K562 treated with DMSO at 1 percent for 24 hours (cell line): ENCODE results near the gene MPZ. TPM values are rescaled to one million over a fixed set of nuclear protein-coding genes. Genes with fewer than 3 reads are reported as not detected.

ENCODE experiments used
- total RNA-seq: library from RNA; unstranded; fragments of 300-600 nt; gene quantifications from 2 replicates; pipeline ENCODE4 v1.2.3, GENCODE V29; 2022; ENCODE audit warnings: low read depth; ENCODE audit not compliant: insufficient read depth

The MPZ gene
- 6.4 and 6.8 TPM in 2 replicates for total RNA-seq

DNA sequence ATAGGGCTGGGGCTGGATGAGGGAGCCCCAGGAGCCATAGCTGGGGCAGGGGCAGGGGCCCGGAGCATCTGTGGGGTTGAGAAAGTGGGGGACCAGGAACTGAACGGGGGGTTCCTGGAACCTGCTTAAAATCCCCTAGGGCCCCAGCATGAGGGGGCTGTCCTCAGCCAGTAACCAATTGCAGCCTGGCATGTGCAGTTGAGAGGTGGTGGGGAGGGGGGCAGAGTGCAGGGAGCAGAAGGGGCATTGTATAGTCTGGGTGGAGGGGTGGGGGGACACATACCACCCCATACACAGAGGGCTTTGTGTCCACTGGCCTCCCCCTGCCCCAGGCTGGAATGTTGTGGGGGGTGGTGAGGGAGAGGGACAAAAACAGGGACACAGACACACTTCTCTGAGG lies at the start of gene MPZ:
MPZ (minus strand) TSS at position 101 of the 400 bp plus-strand sequence; CDS start at position 38, 63 bp downstream.

DNA sequence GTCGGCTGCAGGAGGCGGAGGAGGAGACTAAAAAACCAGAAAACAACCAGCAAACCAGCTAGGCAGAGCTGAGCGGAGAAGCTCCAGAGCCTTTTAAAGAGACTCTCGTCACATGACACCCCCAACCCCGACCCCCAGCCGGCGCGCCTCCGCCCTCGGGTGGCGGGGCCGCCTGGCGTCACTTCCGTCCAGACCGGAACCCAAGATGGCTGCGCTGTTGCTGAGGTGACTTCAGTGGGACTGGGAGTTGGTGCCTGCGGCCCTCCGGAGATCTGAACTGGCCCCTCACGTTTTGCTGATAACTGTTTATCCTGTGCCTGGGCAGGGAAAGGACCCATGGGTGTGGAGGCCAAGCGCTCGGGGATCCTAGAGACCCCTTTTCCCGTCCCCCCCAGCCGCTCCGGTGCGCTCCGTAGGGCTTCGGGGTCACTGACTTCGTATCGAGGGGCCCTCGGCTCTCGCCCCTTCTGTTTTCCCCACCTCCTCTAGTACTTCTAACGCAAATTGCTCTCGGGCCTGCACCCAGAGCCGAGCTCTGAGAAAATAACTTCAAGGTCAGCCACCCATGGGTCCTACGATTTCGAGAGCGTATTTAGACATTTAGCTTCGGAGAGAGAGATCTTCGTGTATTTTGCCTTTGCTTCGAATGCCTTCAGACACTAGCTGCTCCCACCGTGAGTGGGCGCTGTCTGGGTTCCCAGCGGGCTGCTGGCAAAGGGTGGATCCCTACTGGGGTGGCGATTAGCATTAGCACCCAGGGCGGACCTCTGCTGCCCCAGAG lies 4.6 kb upstream of the MPZ start, which contains the start of gene SDHC:
SDHC (plus strand) TSS at position 181 of the 781 bp plus-strand sequence; CDS start at position 206, 25 bp downstream.

DNA sequence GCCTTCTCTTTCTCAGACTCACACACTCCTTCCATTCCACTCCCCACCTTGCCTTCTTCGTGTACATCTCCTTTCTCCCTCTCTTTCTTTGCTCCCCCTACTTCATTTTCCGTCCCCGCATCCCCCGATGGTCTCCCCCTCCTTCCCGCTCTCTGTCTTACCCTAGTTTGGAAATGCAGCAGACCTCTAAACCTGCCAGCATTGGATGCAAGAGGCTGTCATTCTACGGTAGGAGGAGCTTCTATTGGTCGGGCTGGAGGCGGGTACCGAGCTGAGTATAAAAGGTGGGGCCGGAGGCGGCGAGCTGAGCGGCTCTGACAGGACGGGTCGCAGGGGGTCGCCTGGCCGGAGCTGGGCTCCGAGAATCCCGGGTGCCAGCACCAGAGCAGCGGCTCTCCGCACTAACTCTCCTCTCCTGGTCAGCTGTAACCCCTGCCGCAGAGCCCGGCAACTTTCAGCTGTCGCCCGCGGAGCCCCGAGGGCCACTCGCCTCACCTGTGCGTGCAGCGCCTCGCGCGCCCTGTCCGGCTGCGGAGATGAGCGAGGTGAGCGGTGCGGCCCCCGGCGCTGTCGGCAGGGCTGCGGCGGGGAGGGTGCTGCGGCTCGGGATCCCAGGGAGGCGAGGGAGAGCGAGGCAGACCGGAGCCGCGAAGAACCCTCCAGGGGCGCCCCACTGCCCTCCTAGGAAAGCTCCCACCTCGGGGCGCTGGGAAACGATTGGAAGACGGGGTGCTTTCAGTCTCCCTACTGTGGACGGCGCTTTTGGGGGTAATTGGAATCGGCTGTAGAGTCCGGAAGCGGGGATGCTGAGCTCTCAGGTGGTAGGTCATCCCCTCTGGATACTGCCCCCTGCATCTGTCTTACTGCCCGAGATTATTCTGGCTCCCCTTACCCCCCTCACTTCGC lies 51.1 kb downstream of the MPZ start, which contains the start of gene PCP4L1:
PCP4L1 (plus strand) TSS at position 307 of the 906 bp plus-strand sequence; CDS start at position 537, 230 bp downstream.

Other genes with a start within 250 kb of the MPZ start
- gene ARHGAP30, start 240.1 kb downstream of the MPZ start, total RNA-seq = 0.14 and 0.21 TPM in 2 replicates
- not detected in 2 replicates for gene NECTIN4, start 220.4 kb downstream of the MPZ start, total RNA-seq
- not detected in 2 replicates for gene KLHDC9, start 211.6 kb downstream of the MPZ start, total RNA-seq
- gene PFDN2, start 191.9 kb downstream of the MPZ start, total RNA-seq = 154 and 160 TPM in 2 replicates
- 44.0 and 47.1 TPM in 2 replicates for gene NIT1, start 191.9 kb downstream of the MPZ start, total RNA-seq
- 37.3 and 40.2 TPM in 2 replicates for gene DEDD, start 177.3 kb downstream of the MPZ start, total RNA-seq
- 79.8 and 89.5 TPM in 2 replicates for gene UFC1, start 156.0 kb downstream of the MPZ start, total RNA-seq
- gene USP21, start 150.5 kb downstream of the MPZ start, total RNA-seq = 19.6 and 23.4 TPM in 2 replicates
- 43.4 and 44.1 TPM in 2 replicates for gene PPOX, start 143.5 kb downstream of the MPZ start, total RNA-seq
- 77.4 and 78.2 TPM in 2 replicates for gene B4GALT3, start 132.5 kb downstream of the MPZ start, total RNA-seq
- gene ADAMTS4, start 110.9 kb downstream of the MPZ start, total RNA-seq = 1.3 and 2.1 TPM in 2 replicates
- 86.9 and 97.5 TPM in 2 replicates for gene NDUFS2, start 107.6 kb downstream of the MPZ start, total RNA-seq
- gene FCER1G, start 94.7 kb downstream of the MPZ start, total RNA-seq = 2.4 TPM in 1 of 2 replicates, not detected in the other
- not detected in 2 replicates for gene APOA2, start 86.3 kb downstream of the MPZ start, total RNA-seq
- 18.4 and 18.8 TPM in 2 replicates for gene TOMM40L, start 83.9 kb downstream of the MPZ start, total RNA-seq
- gene NR1I3, start 71.8 kb downstream of the MPZ start, total RNA-seq = 0.82 and 0.86 TPM in 2 replicates
- not detected in 2 replicates for gene PCP4L1, start 51.2 kb downstream of the MPZ start, total RNA-seq
- gene SDHC, start 4.4 kb upstream of the MPZ start, total RNA-seq = 132 and 172 TPM in 2 replicates
- gene CFAP126, start 57.9 kb upstream of the MPZ start, total RNA-seq = not detected in 2 replicates
- 92.8 and 94.7 TPM in 2 replicates for gene FCGR2A, start 195.5 kb upstream of the MPZ start, total RNA-seq
- 14.7 and 19.0 TPM in 2 replicates for gene HSPA6, start 214.6 kb upstream of the MPZ start, total RNA-seq
- gene FCGR3A, start 239.8 kb upstream of the MPZ start, total RNA-seq = not detected in 2 replicates